GM19035 (cell line): Measurements from ENCODE around the gene FOXP1.
"Not testable (repeated sequence)": the region's sequence is repeated elsewhere in the genome, so short reads cannot be mapped to it uniquely, and the experiment has no call there.

ENCODE experiments used
- ATAC-seq: cut with Tn5 transposase; IDR thresholded peaks from one replicate; pipeline ENCODE4 v1.9.1; 2021; ENCODE audit not compliant: unreplicated experiment

Gene FOXP1

DNA sequence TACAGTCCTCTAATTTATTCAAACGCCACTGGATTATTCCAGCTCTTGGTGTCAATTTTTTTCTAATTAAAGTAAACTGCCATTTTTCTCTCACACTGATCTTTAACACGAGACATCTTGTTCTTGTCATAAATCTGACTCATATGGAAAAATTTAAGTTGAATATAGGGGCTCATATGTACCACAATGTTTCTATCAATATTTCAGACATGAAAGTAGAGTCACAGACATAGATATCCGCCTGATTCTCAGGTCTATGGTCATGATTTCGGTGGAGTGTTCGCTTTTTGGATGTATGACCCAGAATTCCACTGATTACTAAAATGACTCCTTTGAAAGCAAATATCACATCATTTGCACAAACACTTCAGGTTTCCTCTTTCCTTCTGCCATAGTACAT lies 552.8 kb downstream of the FOXP1 start:
- ATAC-seq: no peak

DNA sequence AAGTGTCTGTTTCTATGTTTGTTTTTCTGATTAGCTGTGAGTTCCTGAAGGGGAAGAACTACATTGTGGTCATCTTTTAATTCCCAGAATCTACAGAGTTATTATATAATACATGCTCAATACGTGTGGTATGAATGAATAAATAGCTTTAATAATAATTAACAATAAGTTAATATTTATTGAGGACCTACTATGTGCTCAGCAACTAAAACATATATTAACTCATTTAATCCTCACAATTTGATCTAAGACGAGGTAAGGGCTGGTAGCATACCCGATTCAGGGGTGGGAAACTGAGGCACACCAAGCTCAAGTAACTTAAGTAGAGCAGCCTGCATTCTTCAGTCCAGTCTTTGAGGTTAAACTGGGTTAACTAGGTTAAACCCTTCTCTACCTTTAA lies 553.8 kb downstream of the FOXP1 start:
- no peak for ATAC-seq

DNA sequence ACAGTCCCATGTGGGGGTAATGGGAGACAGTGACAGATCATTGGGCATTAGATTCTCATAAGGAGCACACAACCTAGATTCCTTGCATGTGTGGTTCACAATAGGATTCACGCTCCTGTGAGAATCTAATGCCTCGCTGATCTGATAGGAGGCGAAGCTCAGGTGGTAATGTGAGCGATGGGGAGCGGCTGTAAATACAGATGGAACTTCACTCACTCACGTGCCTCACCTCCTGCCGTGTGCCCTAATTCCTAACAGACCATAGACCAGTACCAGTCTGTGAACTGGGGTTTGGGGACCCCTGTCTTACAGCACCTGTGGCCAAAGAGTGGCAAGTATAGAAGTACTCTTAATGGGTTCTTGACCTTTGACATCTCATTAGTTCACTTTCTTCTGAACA lies 554.7 kb downstream of the FOXP1 start:
- ATAC-seq: no peak

DNA sequence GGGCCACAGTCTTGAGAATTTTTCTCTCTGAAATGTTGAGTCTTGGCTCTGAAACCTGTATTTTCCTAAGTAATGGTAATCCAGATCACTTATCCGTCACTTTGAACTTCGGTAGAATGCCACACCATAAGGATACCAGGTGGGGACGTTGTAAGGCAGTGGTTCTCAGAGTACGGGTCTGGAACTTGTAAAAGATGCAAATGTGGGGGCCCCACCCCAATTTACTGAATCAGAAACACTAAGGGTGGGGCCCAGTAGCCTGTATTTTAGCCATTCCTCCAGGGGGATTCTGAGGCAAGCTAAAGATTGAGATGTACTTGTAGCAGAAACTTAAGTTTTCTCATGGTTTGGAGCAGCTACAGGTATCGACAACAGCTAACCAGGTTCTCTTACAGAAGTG lies 555.3 kb downstream of the FOXP1 start:
- no peak for ATAC-seq

DNA sequence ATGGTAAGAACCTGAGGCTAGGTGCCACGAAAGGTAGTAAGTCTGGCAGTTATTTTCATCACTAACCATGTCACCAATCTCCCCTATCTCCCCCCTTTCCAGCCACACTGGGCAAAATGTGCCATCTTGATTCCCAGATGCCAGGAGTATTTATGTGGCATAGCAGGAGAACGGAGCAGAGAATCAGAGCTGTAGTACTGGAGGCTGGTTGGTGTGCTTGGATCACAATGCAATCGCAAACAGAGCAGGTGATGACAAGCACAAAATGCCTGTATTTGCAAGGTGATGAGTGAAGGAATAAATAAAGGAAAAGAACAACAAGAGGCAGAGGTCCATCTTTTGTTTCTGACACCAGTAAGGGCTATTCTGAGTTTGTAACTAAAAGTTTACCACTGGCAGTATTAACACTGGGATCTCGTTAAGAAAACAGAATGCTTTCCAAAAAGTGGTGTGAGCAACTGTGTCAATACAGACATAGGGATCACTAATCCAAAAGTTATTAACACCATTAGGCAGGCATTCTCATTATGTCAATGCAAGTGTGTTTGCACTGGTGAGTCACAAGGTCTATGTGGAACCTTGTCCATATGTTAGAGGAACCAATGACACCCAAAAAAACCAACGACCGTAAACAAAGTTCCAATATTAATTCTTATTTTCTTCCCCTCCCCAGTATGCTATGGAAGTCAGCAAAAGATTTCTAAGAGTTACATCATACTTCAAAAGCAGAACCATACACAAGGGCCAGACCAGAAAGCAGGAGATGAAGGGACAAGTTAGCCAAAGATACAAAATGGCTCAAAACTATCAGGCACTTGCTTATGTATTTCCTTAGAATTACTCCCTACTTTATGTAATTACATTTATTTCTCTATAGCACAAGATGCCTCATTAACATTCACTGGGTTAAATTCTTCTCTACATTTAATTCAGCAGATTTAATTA lies 556.6 kb downstream of the FOXP1 start:
- no peak for ATAC-seq

DNA sequence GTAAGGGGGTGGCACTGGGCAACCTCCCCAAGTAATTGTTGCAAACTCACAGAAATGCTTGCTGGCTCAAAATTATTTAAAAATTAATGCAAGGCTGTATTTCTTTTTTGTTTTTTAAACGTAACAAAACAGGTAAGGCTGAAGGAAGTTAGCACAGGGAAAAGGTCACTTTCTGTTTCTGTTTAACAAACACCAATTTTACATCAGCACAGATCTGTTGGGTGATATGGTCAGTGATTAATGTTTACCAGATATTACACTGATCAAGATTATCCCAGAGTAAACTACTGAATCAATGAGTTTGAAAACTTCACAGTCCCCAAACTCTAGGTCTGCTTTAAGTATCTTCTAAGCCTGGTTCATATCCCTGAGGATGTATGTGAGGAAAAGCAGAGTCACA lies 558.0 kb downstream of the FOXP1 start:
- ATAC-seq: no peak

DNA sequence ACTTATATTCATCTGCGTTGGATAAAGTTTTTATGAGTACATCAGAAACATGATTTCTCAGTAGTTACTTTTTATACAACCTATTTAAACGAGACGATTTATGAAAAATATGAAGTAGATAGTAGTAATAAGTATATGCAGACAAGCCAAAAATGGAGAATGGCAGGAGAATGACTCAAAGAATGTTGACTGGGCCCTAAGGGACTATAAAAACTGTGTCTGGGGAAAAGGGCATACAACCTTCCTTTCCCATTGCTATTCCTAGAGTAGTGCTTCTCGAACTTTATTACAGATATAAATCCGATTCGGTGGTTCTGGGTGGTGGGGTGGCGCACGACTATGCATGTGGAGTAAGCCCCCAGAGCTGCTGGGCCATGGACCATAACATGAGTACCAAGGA lies 558.5 kb downstream of the FOXP1 start:
- ATAC-seq: no peak

DNA sequence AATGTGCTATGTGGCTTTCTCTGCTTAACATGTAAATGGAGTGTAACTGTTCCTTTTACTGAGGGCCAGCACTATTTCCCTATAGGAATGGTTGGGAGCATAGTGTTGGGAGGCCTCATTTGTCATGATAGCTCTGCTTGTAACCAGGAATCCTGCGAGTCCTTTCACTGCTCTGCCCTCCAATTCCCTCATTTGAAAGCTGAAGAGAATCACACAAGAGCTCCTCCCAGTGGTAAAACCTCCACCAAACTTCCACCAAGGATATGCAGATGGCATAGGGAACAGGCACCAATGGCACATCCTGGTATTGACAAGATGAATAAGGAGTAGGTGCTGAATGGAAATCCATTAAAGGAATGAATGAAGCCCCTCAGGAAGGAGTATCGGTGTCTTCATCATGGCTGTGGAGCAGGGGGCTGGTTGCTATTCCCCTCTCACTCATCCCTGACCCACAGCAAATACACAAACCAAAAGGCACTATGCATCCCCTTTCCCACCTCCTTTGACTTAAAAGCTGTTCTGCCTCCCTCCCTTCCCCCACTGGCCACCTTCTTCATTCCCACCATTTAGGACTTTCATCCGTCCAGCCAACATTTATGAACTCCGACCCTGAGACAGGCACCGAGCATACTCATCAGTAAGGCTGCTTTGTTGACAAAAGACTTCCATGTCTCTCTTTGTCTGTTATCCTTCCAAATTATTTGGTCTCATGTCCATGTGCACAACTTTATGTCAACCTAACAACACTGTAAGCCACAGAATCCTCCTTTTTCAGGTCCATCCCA lies 560.8 kb downstream of the FOXP1 start:
- ATAC-seq: no peak

DNA sequence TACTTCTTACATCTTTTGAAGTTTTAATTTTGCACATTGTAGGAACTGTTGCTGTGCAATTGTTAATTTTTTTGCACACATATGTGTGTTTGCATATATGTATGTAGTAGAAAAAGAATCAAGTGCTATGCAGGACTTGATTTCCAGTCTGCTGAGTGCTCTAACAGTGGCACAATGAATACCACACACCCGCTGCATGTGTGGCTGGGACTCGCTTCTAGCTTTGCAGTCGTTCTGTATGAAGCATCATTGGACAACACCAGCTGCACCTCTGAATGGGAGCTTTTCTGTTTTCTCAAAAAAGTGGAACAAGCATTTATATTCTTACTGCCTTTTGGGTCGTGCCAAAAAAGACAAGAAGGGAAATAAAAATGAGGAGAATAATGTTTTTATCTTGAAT lies 564.7 kb downstream of the FOXP1 start:
- ATAC-seq: no peak

DNA sequence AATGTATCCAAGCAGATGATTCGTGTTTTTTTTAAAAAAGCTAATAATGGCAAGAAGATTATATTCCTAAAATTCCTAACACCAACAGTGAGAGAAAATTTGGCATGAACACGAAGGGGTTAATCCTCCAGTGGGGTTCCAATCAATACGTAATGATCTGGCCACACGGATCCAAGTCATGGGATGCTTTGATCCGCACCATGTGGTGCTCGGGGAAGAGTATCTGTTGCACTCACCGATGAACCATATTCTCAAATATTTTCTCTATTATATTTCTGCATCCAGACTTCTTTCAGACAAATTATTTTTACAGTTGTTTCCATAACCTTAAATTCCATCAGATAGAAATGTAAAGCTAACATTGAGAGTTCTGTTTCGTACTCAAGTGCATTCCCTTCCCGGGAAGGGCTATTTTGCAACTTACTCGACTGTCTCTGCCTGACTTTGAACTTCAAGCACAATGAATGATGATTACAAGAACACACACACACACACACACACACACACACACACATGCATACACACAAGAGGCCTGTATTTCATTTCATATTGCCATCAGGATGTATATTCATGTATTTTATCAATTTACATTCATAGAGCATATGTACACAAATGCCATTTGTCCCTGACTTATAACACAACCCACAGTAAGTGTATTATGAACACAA lies 567.2 kb downstream of the FOXP1 start:
- no peak for ATAC-seq

DNA sequence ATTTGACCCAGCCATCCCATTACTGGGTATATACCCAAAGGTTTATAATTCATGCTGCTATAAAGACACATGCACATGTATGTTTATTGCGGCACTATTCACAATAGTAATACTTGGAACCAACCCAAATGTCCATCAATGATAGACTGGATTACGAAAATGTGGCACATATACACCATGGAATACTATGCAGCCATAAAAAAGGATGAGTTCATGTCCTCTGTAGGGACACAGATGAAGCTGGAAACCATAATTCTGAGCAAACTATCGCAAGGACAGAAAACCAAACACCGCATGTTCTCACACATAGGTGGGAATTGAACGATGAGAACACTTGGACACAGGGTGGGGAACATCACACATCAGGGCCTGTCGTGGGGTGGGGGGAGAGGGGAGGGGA lies 568.9 kb downstream of the FOXP1 start:
- ATAC-seq: not testable (repeated sequence)

DNA sequence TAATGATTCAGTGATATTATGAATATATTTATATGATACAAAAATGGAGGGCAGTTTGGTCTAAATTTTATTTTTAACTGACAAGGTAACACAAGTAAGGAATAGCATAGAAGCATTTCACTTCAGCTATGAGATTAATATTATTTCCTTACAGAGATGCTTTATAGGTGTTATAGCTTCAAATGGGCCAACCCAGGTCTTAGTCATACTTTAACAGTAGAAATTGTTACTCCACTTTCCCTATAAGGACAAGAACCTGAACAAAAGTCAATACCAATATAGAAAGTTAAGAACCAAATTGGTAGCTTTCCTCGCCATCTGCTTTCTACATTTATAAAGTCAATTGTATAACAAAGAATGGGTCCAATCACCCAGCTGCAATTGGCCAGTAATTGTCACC lies 570.6 kb downstream of the FOXP1 start:
- ATAC-seq: no peak

DNA sequence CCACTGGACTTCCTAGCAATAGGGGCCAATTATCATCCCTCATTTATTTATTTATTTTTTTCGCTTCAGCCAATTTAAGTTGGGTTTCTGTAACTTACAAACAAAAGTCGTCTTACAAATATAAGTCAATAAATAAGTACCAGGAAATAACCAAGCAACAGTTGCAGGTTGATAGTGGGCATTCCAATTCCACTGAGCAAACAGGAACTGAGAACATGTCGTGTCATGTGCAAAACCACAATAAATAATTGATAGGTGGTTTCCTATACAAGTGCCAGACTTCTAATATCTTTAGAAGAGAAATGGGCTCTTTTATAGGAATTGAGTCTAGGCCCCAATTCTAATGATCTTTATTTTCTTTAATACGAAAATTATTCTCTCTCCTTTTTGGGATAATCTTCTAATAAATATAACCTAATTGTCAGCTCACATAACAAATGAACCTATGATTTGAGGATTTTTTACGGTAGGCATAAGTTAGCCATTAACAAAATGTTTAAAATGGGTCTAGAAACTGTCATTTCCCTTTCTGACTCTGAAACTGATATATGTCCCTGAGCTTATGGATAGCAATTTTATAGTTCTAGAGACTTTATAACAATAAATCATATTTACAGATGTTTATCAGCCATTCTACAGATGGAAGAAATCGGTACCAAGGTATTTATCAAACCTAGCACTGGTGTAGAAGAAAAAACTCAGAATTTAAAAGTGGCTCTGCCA lies 571.8 kb downstream of the FOXP1 start:
- ATAC-seq: peak; percentile 51

DNA sequence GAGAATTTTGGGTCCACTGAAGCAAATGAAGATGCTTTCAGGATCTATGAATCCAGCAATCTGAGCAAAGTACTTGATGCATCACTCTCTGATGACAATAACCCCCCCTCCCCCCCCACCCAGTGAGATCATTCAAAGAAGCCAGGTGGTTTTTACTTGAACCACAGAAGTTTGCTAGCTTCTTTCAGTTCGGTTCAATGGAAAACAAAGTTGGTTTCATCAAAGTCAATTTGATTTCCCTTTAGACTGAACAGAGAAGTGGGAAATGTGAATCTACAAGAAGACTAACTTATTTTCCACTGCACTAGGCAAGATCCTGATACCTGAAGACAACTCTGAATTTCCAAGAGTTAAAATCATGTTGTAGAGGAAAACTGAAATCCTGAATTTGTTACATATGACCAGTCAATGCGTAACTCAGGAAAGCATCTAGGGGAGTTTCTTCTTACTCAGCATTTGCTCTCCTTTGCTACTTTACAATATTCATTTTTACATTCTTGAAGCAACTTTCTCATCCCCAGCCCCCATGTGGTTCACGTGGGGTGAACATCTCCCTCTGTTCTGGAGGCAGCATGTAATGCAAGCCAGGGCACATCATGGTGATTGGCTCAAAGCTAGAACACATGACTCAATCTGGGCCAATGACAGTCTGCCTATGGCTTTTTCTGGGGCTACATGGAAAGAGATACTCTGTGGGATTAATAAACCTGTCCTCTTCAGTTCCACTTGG lies 572.6 kb downstream of the FOXP1 start:
- peak; percentile 71 for ATAC-seq

DNA sequence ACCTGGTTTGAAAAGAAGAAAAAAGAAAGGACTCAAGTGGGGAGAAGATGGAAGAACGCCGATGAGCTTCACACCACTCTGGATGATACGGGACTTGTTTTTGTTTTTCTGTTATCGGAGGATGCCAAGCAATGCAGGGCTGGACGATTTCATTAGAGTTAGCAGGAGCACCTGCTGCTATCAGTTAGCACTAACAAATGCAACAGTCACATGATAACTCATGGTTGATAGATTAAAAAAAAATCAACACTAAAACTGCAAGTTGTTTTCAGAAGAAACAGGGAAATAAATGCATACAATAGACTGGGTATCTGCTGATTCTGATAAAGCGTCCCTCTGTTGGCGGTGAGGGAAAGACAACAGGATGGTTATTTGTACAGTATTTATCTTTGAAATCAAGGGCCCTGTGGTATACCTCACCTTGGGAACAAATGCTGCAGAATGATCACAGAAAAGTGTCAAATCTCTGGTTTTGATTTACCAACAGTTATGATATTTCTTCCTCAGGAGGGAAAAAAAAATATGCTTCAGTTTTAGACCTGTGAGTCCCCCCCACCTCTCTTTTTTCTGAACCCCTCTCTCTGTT lies 575.1 kb downstream of the FOXP1 start:
- no peak for ATAC-seq

DNA sequence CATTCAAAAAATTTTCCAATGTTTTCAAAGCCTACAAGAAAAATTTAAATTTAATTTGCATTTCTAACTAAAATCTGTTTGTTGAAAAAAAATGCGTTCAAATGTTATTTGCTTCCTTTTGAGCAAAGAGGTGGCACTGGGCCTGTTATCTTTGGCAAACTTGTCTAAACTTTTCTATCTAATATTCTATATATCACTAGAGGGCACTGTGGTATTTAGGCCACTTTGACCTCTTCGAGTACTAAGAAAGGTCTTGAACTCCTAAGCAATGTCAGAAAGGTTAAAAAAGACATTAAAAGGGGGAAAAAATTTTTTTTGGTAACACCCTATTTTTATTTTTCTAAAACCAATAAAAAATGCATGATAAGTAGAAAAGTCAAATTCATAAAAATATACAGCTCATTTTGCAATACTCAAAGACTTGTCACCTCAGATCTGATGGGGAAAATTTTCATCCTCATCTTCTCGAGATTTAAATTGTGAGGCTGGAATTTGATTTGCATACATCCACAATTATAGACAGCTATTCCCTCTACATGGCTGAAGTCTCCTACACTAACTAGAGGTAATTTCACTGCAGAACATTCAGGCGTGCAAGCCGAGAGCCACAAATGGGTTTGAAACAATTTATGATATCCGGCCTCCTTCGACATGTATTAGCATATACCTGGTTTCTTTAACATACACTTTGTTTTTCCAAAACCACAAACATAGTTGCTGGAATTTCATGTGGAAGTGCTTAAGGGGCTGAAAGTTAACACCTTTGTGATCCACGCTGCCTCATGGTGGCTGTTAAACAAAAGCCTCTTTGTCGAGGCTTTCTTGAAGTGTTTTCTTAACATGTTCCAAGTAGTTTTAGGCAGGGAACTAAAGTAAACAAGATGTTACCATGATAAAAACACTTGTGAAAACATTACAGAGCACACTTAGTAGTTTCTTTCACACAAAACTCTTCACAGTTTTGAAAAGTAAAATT lies 576.4 kb downstream of the FOXP1 start:
- peak; percentile 43 for ATAC-seq

DNA sequence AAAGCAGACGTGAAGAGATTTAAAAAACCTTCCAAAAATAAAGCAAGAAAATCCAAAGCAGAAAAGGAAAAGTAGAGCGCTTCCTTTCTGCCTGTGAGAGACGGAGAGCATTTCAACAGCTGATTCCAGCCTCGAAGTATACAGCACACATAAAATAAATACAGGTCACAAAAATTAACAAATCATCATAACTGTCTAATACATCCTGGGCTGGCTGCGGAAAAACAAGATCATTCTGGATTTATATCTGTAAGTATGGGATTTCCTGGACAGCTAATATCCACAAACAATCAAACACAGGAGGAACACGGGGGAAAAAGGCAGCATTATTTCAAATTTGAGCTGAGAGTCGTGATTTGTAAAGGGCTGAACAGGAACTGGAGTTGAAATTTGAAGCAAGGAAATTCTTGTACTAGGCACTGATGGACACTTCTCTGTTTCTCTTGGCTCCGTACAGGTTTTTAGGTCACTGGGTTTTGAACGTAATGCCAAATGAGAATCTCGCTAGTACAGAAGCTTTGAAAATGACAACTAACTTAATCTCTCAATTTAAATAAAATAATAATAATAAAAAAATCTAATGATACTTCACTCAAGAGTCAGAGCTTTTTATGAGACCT lies 577.7 kb downstream of the FOXP1 start:
- ATAC-seq: no peak

DNA sequence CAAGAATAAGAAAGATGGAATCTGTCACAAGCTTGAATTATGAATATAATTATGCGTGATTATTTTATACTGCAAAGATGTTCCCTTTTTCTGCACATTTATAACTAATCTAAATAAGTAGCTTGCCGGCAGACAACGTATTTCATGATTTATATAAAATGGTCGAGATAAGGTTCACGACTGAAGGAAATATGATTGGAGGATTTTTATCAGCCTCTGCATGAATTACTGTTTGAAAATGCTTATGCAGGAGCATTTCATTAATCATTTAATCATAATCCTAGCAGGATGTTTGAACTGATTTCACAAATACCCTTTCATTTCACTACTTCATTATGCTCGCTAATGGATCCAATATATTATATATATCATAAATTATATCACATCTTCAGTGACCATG lies 580.0 kb downstream of the FOXP1 start:
- ATAC-seq: no peak
